Body of pancreas (tissue), 4 donors: Measurements from ENCODE around the gene SDS. TPM values are rescaled to one million over a fixed set of nuclear protein-coding genes. Genes with fewer than 3 reads are reported as not detected.

Source experiments
- ATAC-seq: fragments of 150-250 bp; one replicate; pipeline ENCODE4 v1.9.1; 2016
- DNase-seq, 4 donors: peaks; one replicate each; pipeline ENCODE4 v3.0.0-alpha.2; 2019
- H3K27ac ChIP-seq, 4 donors: fragments of 200-600 bp; sonication (generic); 1 replicate in 3 of 4; 2 replicates in 1 of 4; pipeline versions ENCODE4 v1.5.1 to v1.6.1; 2016 to 2019; ENCODE audit warnings: mild to moderate bottlenecking in 1 of 4, mixed read lengths in 1 of 4, moderate library complexity in 1 of 4
- H3K27me3 ChIP-seq, 2 donors: fragments of 200-600 bp; sonication (generic); one replicate each; pipeline ENCODE4 v1.6.0; 2016; ENCODE audit warnings: mild to moderate bottlenecking in 1 of 2
- H3K36me3 ChIP-seq, 2 donors: fragments of 200-600 bp; sonication (generic); replicated peaks in 1 of 2; 2 replicates each; pipeline ENCODE4 v1.5.1; 2016; ENCODE audit warnings: low read depth in 2 of 2; ENCODE audit not compliant: insufficient read depth in 1 of 2
- H3K4me1 ChIP-seq: fragments of 200-600 bp; sonication (generic); one replicate; pipeline ENCODE4 v1.6.0; 2016
- H3K4me3 ChIP-seq, 2 donors: fragments of 200-600 bp; sonication (generic); 1 replicate in 1 of 2; 2 replicates in 1 of 2; pipeline ENCODE4 v1.5.1; 2016 to 2019
- H3K9me3 ChIP-seq, 3 donors: fragments of 200-600 bp; sonication (generic); 1 replicate in 2 of 3; 2 replicates in 1 of 3; pipeline ENCODE4 v1.5.1; 2016
- CTCF ChIP-seq, 7 experiments: fragments of 450-650 bp in 4 of 7; fragments of 200-600 bp in 3 of 7; sonication (generic) in 3 of 7; IDR thresholded peaks; one replicate each; pipeline ENCODE4 v1.5.1; 2016 to 2019; ENCODE audit warnings: antibody characterized with exemption in 7 of 7
- POLR2A ChIP-seq, 3 donors: fragments of 450-650 bp; IDR thresholded peaks; one replicate each; pipeline ENCODE4 v1.6.1; 2016; ENCODE audit warnings: antibody characterized with exemption in 3 of 3, mild to moderate bottlenecking in 2 of 3
- WGBS, 2 donors: methylation state at CpG; one replicate each; pipeline ENCODE4 v1.1.5; 2017; 5-methylcytosine and 5-hydroxymethylcytosine counted together
- intact Hi-C: fragments of 100-400 bp; cut with DNase I; formaldehyde crosslinking; loops from one replicate; pipeline ENCODE4 v1.15.1; 2023
- total RNA-seq, 2 donors: library from RNA; depleted of rRNA; stranded (reverse); fragments of >200 nt; gene quantifications; one replicate each; pipeline ENCODE4 v1.1.0, GENCODE V29; 2016

The SDS gene
- total RNA-seq, 2 donors from 2014 or later, result 0.33 to 0.52 TPM

GRCh38 chr12:113424456-113424855 lies 20.8 kb upstream of the SDS start:
- intact Hi-C loops, result loop anchor here (10.0 kb wide), 2 partner anchors 110 to 230 kb away; no protein-coding TSS in a partner anchor
- H3K4me3 ChIP-seq, result no peak overlapping the region
- 62 to 81% methylated on average over 1 of the region's 1 CpG for WGBS, 2 donors
- peaks cover 18% of the 10 kb centered on the region for H3K4me1 ChIP-seq
- DNase-seq (no peak), ATAC-seq (no peak)
- no peaks in the 10 kb centered on the region for H3K36me3 ChIP-seq
- no peaks in the 10 kb centered on the region for H3K9me3 ChIP-seq
- no peak for TF ChIP-seq POLR2A (IDR thresholded peaks at IDR 0.05)
- TF ChIP-seq CTCF (IDR thresholded peaks at IDR 0.05), result no peak
- no peak overlapping the region for H3K27ac ChIP-seq
- H3K27me3 ChIP-seq, result no peaks in the 10 kb centered on the region

- H3K4me1 ChIP-seq, result peaks cover 29% of the 10 kb centered on the region
- peak overlapping the region; percentile 30 to 31 for H3K4me3 ChIP-seq
- H3K27ac ChIP-seq, result peak overlapping the region in 3 of 4 donors; percentile 50 to 78 (median 70)
- H3K27me3 ChIP-seq, result no peaks in the 10 kb centered on the region
- no peaks in the 10 kb centered on the region for H3K9me3 ChIP-seq
- TF ChIP-seq CTCF (IDR thresholded peaks at IDR 0.05) (no peak), POLR2A (IDR thresholded peaks at IDR 0.05) (no peak)
- intact Hi-C loops, result loop anchor here (10.0 kb wide), 2 partner anchors 108 to 228 kb away; no protein-coding TSS in a partner anchor
- DNase-seq (peak in 1 of 4 donors; percentile 44), ATAC-seq (no peak)
- WGBS, 2 donors, result 26 to 49% methylated on average over 4 to 6 of the region's 6 CpGs
- no peaks in the 10 kb centered on the region for H3K36me3 ChIP-seq
Measured at GRCh38 chr12:113422886-113423669, 19.4 kb upstream of the SDS start.

GRCh38 chr12:113422030-113422885 lies 18.6 kb upstream of the SDS start, which contains the start of gene SDSL:
SDSL (plus strand) TSS chr12:113422380; CDS start chr12:113427983, 5,603 bp downstream.
- TF ChIP-seq POLR2A (IDR thresholded peaks at IDR 0.05) (peak in 2 of 3 donors; percentile 70 to 71), CTCF (IDR thresholded peaks at IDR 0.05) (no peak)
- Histone ChIP-seq H3K36me3 (no peaks in the 10 kb centered on the region), H3K4me3 (peak within 1 kb of the TSS; percentile 30 to 31), H3K9me3 (no peaks in the 10 kb centered on the region), H3K27ac (peak within 1 kb of the TSS in 3 of 4 donors; percentile 50 to 78 (median 70)), H3K4me1 (peaks cover 32% of the 10 kb centered on the region), H3K27me3 (no peaks in the 10 kb centered on the region)
- peak; percentile 71 to 85 (median 78) for DNase-seq
- 0 to 3% methylated on average over 7 to 13 of the region's 13 CpGs for WGBS, 2 donors
- peak; percentile 88 for ATAC-seq
- intact Hi-C loops, result loop anchor here (10.0 kb wide), 2 partner anchors 107 to 227 kb away; no protein-coding TSS in a partner anchor

GRCh38 chr12:113420996-113421595 lies 17.4 kb upstream of the SDS start:
- DNase-seq (no peak), ATAC-seq (no peak)
- H3K27me3 ChIP-seq, result no peaks in the 10 kb centered on the region
- intact Hi-C loops, result loop anchor here (10.0 kb wide), 2 partner anchors 106 to 226 kb away; no protein-coding TSS in a partner anchor
- no peak for TF ChIP-seq POLR2A (IDR thresholded peaks at IDR 0.05)
- TF ChIP-seq CTCF (IDR thresholded peaks at IDR 0.05), result no peak
- H3K9me3 ChIP-seq, result no peaks in the 10 kb centered on the region
- 27 to 67% methylated on average over 2 of the region's 2 CpGs for WGBS, 2 donors
- H3K27ac ChIP-seq, result no peak overlapping the region
- H3K36me3 ChIP-seq, result no peaks in the 10 kb centered on the region
- H3K4me1 ChIP-seq, result peaks cover 32% of the 10 kb centered on the region
- H3K4me3 ChIP-seq, result no peak overlapping the region
